ENCODE data around the gene DOCK3.
"Not testable (repeated sequence)": the region's sequence is repeated elsewhere in the genome, so short reads cannot be mapped to it uniquely, and the experiment has no call there.

The DOCK3 gene

DNA sequence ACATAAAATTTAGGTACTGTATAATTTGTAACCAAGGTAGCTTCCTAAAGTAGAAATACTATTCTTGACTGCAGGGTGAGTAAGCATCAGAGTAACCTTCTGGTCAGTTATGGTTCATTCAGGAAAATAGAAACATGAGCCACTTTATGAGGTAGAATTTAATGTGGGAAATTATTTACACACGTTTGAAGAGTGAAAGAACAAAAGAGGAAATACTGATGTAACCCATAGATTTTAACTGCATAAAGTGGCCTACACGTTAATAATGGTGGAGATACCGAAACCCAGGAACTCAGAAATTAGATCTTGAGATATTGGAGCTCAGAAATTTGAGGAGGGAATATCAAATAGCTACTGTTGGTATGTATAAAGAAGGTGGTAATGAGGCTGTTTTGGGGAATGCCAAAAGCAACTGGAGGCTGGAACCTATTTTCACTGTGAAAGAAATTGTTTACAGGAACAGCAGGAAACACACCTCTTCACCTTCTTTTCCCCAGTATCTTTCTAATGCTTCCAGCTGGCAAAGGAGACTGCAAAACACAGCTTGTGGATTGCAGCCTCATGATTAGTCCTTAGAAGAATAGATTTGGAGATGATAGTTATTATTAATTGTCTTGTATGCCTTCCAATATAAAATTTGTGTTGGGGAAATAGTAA, 216.1 kb downstream of the DOCK3 start:
- no peak for DNase-seq

DNA sequence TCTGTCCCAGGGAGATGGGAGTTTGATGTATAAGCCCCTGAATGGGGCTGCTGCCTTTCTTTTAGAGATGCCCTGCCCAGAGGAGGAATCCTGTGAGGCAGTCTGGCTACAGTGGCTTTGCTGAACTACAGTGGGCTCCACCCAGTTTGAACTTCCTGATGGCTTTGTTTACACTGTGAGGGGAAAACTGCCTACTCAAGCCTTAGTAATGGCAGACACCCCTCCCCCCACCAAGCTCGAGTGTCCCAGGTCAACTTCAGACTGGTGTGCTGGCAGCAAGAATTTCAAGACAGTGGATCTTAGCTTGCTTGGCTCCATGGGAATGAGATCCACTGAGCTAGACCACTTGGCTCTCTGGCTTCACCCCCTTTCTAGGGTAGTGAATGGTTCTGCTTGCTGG, 226.4 kb downstream of the DOCK3 start:
- not testable (repeated sequence) for DNase-seq

DNA sequence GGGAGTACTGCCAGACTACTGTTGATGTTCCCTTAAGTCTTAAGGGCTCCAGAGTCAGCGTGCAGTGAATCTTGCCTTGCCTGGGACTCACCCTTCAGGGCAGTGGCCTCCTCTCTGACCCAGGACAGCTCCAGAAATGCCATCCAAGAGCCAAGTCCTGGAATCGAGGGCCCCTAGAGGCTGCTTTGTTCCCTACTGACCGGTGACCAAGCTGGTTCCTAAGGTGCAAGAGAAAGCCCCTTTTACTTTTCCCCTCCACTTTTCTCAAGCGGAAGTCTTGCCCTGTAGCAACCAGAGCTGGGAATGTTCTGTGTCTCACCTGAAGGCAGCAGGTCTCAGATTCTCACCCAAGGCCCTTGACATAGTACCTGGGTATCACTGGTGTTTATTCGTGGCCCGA, 238.0 kb downstream of the DOCK3 start:
- no peak for DNase-seq

- no peak for DNase-seq
Observed at GRCh38 chr3:50913260-50913659, 238.5 kb downstream of the DOCK3 start.

- DNase-seq, result not testable (repeated sequence)
Observed at GRCh38 chr3:50922071-50922470, 247.3 kb downstream of the DOCK3 start.

GRCh38 chr3:50923955-50924354, 249.2 kb downstream of the DOCK3 start:
- no peak for DNase-seq

DNA sequence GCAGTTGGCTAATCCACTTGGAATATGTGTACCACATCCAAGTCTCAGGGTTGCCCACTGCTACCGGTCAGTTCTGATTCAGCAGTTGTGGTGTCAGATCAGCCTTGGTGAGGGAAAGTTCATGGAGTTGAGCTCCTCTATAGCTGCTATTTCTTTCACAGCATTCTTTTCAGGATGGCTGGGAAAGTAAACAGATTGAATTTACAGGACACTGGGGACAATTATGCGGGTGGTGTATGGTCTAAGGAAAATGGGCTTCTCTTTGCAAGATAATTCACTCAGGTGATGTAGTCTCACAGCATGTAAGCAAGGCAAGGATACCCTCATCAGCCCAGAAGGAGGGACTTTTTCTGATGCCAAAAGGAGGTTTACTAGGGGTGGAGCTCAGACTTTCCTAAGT, 249.9 kb downstream of the DOCK3 start:
- DNase-seq, result no peak

GRCh38 chr3:50926868-50927267, 252.1 kb downstream of the DOCK3 start:
- no peak for DNase-seq

DNA sequence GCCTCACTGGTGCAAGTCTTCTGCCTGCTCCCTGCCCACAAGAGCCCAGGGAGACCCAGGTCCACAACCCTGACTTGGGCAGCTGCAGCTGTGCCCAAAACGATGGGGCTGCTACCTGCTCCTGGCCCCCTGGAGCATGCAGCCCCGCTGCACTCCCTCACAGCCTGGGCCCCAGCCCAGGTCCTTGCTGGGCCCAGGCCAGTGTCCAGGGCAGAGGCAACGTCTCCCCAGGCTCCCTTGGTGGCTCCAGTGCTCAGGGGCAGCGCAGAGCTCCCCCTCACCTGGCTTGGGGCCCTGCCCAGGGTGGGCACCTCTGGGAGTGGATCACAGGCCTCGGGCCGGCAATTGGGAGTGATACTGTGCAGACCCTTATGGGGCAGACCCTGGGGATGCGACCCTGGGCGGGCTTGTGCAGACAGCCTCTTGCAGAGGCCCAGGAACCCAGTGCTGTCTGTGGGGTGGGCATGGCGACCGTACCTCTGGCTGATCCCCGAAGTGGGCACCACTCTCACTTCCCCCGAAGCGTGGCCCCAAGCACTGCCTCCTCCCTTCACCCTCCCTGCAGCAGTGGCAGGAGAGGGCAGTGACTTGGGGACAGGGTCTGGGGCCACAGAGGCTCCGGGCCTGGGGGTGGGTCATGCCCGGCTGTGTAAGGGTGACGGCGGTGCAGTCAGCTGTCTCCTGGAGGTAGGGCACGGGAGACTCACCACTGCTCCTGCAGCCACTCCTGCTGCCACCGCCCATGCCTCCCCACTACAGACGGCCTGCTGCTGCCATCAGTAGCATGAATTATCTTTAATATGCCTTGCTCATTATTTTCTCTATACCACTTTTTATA, 255.9 kb downstream of the DOCK3 start:
- DNase-seq, result no peak

GRCh38 chr3:50932918-50933317, 258.2 kb downstream of the DOCK3 start:
- DNase-seq, result not testable (repeated sequence)

DNA sequence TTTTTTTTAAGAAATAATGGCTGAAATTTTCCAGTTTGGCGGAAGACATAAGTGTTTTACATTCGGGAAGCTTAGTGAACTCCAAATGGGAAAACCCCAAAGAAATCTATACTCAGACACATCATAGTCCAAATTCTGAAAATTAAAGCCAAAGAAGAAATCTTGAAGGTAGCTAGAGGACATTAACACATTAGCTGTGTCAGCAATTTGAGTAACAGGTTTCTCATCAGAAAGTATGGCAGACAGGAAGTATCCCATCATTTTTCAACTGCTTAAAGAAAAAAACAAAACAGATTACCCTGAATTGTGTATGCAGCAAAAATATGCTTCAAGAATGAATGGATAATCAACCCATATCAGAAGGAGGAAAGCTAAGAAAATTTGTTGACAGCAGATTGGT, 261.7 kb downstream of the DOCK3 start:
- DNase-seq, result no peak

GRCh38 chr3:50947419-50947818, 272.7 kb downstream of the DOCK3 start:
- DNase-seq, result no peak

GRCh38 chr3:50950591-50950990, 275.9 kb downstream of the DOCK3 start:
- peak in 1 of 5 donors; percentile 20 for DNase-seq

DNA sequence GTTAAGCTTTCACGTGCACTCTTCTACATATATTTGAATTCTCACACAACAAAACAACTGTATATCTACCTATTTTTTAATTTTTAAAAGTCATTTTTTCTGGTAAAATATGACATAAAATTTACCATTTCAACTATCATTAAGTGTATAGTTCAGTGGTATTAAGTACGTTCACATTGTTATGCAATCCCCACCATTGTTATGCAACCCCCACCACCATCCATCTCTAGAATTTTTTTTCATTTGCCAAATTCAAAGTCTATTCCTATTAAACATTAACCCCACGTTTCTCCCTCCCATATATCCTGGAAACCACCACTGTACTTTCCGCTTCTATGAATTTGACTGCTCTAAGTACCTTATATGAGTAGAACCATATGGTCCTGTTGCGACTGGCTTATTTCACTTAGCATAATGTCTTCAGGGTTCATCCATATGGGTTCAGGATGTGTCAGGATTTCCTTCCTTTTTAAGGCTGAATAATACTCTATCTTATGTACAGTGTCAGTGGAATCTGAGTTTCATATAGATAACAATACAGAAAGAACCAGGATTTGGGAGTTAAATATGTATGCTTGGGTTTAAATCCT, 279.2 kb downstream of the DOCK3 start:
- DNase-seq, result no peak

- no peak for DNase-seq
Observed at GRCh38 chr3:50961386-50961785, 286.7 kb downstream of the DOCK3 start.

DNA sequence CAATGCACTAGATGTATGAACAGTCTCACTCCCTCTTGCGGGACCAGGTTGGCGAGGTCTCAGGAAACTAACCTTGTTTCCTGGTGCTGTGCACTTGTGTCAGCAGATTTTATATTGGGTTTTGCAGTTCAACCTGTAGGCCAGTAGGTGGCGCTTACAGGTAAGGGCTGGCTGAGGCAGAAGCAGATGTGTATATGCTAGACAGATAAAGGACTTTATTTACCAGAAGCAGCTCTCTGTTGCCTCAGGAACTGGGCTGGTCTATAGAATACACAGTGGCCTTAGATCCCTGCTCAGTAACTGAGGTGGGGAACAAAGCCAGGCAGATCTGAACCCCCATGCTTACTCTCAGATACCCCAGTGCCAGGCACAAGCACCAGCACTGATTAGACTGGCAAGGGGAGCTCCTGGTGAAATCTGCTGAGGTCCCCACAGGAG, 296.8 kb downstream of the DOCK3 start:
- peak in 4 of 5 donors; percentile 34 to 78 (median 47) for DNase-seq

GRCh38 chr3:50972029-50972428, 297.3 kb downstream of the DOCK3 start:
- DNase-seq, result no peak

GRCh38 chr3:50978586-50978985, 303.9 kb downstream of the DOCK3 start:
- DNase-seq, result not testable (repeated sequence)

DNA sequence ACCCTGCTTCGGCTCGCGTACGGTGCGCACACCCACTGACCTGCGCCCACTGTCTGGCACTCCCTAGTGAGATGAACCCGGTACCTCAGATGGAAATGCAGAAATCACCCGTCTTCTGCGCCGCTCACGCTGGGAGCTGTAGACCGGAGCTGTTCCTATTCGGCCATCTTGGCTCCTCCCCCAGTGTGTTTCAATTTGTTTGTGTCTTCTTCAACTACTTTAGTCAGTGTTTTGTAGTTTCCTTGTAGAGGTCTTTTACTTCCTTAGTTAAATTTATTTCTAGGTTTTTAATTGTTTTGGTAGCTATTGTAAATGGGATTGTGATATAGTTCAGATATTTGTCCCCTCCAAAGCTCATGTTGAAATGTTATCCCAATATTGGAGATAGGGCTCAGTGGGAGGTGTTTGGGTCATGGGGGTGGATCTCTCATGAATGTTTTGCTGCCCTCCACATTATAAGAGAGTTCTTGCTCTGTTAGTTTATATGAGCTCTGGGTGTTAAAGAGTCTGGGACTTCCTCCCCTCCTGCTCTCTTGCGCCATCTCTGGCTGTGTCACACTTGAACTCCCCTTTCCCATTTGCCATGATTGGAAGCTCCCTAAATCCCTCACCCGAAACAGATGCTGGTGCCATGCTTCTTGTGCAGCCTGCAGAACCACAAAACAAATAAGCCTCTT, 304.4 kb downstream of the DOCK3 start:
- DNase-seq, result no peak

- DNase-seq, result no peak
Observed at GRCh38 chr3:50982540-50983325, 308.0 kb downstream of the DOCK3 start.

DNA sequence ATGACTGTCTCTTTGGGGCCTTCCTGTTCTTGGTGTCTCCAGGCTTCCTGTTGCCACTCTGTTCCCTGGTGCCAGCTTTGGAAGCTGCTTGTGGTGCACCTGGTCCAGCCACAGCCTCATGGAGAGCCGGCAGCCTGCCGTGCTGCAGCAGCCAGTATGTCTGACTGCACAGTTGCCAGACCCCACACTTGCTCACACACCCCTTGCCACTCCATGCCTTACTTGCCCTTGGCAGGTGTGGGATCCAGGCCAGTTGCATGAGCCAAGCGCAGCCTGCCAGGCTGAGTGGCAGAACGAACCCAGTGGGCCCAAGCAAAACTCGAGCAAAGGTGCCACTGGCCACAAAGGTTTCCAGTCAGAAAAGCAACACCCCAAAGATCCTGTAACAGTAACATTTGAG, 309.2 kb downstream of the DOCK3 start:
- DNase-seq, result no peak

GRCh38 chr3:50985893-50986292, 311.2 kb downstream of the DOCK3 start:
- no peak for DNase-seq
